Prostate gland (tissue), 2 donors: ENCODE results near the gene DLK1.

Source experiments
- CTCF ChIP-seq, 4 experiments: fragments of 200-600 bp in 2 of 4; fragments of 450-650 bp in 2 of 4; sonication (generic) in 2 of 4; IDR thresholded peaks; 1 replicate in 3 of 4; 2 replicates in 1 of 4; pipeline ENCODE4 v1.5.1; 2016 to 2019; ENCODE audit warnings: antibody characterized with exemption in 4 of 4, mild to moderate bottlenecking in 2 of 4, moderate library complexity in 2 of 4
- POLR2A ChIP-seq: fragments of 450-650 bp; IDR thresholded peaks from one replicate; pipeline ENCODE4 v1.6.1; 2016; ENCODE audit warnings: antibody characterized with exemption, mild to moderate bottlenecking

GRCh38 chr14:100762901-100763300 is 36.2 kb downstream of the DLK1 start:
- no peak for TF ChIP-seq POLR2A
- TF ChIP-seq CTCF (IDR thresholded peaks at IDR 0.05), result no peak
